NB4 (cell line): ENCODE measurements around the gene SLC35E1.

Source experiments
- POLR2A ChIP-seq: IDR thresholded peaks from 2 replicates; pipeline ENCODE4 v1.6.1; 2011; ENCODE audit warnings: mild to moderate bottlenecking; ENCODE audit not compliant: insufficient read length; ENCODE audit errors: extremely low read depth
- TF ChIP-seq, protein P1 (sequence below): IDR thresholded peaks from one replicate; pipeline ENCODE4 v1.5.1; 2012; ENCODE audit warnings: low read depth, low read length
- TF ChIP-seq, protein P2 (sequence below): IDR thresholded peaks from 2 replicates; pipeline ENCODE4 v1.6.1; 2011; ENCODE audit warnings: low read depth, low read length

DNA sequence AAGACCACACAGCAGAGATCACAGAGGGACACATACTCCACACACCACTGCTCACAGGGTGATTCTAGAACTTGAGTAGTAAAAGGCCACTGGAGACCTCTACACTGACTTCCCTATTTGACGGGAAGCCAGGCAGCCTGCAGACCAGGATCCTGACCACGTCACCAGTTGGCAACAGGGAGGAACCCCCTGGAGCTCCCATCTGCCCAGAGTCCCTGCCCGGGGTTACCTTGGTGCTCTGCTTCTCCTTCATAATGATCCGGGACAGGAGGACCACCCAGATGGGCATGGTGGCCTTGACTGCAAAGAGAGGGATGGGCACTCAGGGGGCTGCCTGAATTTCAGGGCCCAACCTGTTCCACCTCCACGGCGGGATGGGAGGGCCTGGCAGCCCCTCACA is 932 bp downstream of the SLC35E1 start:
- TF ChIP-seq, protein P1, sequence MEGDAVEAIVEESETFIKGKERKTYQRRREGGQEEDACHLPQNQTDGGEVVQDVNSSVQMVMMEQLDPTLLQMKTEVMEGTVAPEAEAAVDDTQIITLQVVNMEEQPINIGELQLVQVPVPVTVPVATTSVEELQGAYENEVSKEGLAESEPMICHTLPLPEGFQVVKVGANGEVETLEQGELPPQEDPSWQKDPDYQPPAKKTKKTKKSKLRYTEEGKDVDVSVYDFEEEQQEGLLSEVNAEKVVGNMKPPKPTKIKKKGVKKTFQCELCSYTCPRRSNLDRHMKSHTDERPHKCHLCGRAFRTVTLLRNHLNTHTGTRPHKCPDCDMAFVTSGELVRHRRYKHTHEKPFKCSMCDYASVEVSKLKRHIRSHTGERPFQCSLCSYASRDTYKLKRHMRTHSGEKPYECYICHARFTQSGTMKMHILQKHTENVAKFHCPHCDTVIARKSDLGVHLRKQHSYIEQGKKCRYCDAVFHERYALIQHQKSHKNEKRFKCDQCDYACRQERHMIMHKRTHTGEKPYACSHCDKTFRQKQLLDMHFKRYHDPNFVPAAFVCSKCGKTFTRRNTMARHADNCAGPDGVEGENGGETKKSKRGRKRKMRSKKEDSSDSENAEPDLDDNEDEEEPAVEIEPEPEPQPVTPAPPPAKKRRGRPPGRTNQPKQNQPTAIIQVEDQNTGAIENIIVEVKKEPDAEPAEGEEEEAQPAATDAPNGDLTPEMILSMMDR: no peak
- TF ChIP-seq POLR2A: no peak
- TF ChIP-seq, protein P2, sequence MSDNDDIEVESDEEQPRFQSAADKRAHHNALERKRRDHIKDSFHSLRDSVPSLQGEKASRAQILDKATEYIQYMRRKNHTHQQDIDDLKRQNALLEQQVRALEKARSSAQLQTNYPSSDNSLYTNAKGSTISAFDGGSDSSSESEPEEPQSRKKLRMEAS: no peak
